Left ventricle myocardium inferior (tissue), 1 donor: Measurements from ENCODE around the gene WDR27. TPM values are rescaled to one million over a fixed set of nuclear protein-coding genes. Genes with fewer than 3 reads are reported as not detected.

Experiments used
- DNase-seq: peaks from one replicate; pipeline ENCODE4 v3.0.0-alpha.2; 2020
- H3K27ac ChIP-seq: fragments of 200-600 bp; replicated peaks from 2 replicates; pipeline ENCODE4 v1.8.0; 2021
- H3K27me3 ChIP-seq: fragments of 200-600 bp; 2 replicates; pipeline ENCODE4 v1.8.0; 2021; ENCODE audit warnings: low read depth
- H3K36me3 ChIP-seq: fragments of 200-600 bp; 2 replicates; pipeline ENCODE4 v1.8.0; 2021
- H3K4me1 ChIP-seq: fragments of 200-600 bp; 2 replicates; pipeline ENCODE4 v1.8.0; 2021
- H3K4me3 ChIP-seq: fragments of 200-600 bp; 2 replicates; pipeline ENCODE4 v1.8.0; 2021; ENCODE audit warnings: mild to moderate bottlenecking, moderate library complexity
- H3K9me3 ChIP-seq: fragments of 200-600 bp; replicated peaks from 2 replicates; pipeline ENCODE4 v1.8.0; 2021
- CTCF ChIP-seq: fragments of 200-600 bp; IDR thresholded peaks from 2 replicates; pipeline ENCODE4 v1.8.0; 2021; ENCODE audit warnings: antibody characterized with exemption, mild to moderate bottlenecking, borderline replicate concordance
- intact Hi-C: fragments of 100-400 bp; cut with micrococcal nuclease; formaldehyde crosslinking; loops from one replicate; pipeline ENCODE4 v1.11.0; 2022
- total RNA-seq: library from RNA; stranded (reverse); fragmentation: NEBNext Ultra II Directional; extraction: Animal tissue kit (Norgen Biotek cat#: 25700); gene quantifications from one replicate; pipeline ENCODE4 v1.2.1, GENCODE V29; 2021
- donor health status: DM: no; HTN: yes; CAD: no; lungs with severe emphysema.

WDR27 gene
- total RNA-seq, 1 donor from 2014 or later = 9.1 TPM

GRCh38 chr6:169502445-169502844, 199.4 kb downstream of the WDR27 start:
- Histone ChIP-seq H3K27me3 (no peaks in the 10 kb centered on the region), H3K4me1 (no peaks in the 10 kb centered on the region), H3K27ac (no peak overlapping the region), H3K4me3 (no peak overlapping the region), H3K9me3 (peaks cover 2% of the 10 kb centered on the region), H3K36me3 (no peaks in the 10 kb centered on the region)
- TF ChIP-seq CTCF = no peak
- DNase-seq = no peak
- intact Hi-C loops = no loop called here

GRCh38 chr6:169501777-169502313, 200.0 kb downstream of the WDR27 start:
- no peak for DNase-seq
- no peaks in the 10 kb centered on the region for H3K36me3 ChIP-seq
- no peaks in the 10 kb centered on the region for H3K27me3 ChIP-seq
- H3K4me1 ChIP-seq = no peaks in the 10 kb centered on the region
- no peak overlapping the region for H3K27ac ChIP-seq
- H3K4me3 ChIP-seq = no peak overlapping the region
- TF ChIP-seq CTCF = no peak
- peaks cover 6% of the 10 kb centered on the region for H3K9me3 ChIP-seq
- intact Hi-C loops = no loop called here

GRCh38 chr6:169501128-169501527, 200.7 kb downstream of the WDR27 start:
- no peaks in the 10 kb centered on the region for H3K36me3 ChIP-seq
- no peak for TF ChIP-seq CTCF
- no peak for DNase-seq
- H3K4me1 ChIP-seq = no peaks in the 10 kb centered on the region
- H3K27ac ChIP-seq = no peak overlapping the region
- H3K9me3 ChIP-seq = peaks cover 14% of the 10 kb centered on the region
- intact Hi-C loops = no loop called here
- no peaks in the 10 kb centered on the region for H3K27me3 ChIP-seq
- no peak overlapping the region for H3K4me3 ChIP-seq

GRCh38 chr6:169500688-169501087, 201.1 kb downstream of the WDR27 start:
- DNase-seq = no peak
- H3K27me3 ChIP-seq = no peaks in the 10 kb centered on the region
- peaks cover 18% of the 10 kb centered on the region for H3K9me3 ChIP-seq
- TF ChIP-seq CTCF = no peak
- no peaks in the 10 kb centered on the region for H3K4me1 ChIP-seq
- H3K27ac ChIP-seq = no peak overlapping the region
- no peak overlapping the region for H3K4me3 ChIP-seq
- intact Hi-C loops = no loop called here
- no peaks in the 10 kb centered on the region for H3K36me3 ChIP-seq

GRCh38 chr6:169499848-169500247, 202.0 kb downstream of the WDR27 start:
- no peak for DNase-seq
- no peaks in the 10 kb centered on the region for H3K36me3 ChIP-seq
- H3K27me3 ChIP-seq = no peaks in the 10 kb centered on the region
- H3K27ac ChIP-seq = no peak overlapping the region
- peaks cover 23% of the 10 kb centered on the region for H3K9me3 ChIP-seq
- H3K4me1 ChIP-seq = no peaks in the 10 kb centered on the region
- no peak for TF ChIP-seq CTCF
- intact Hi-C loops = no loop called here
- H3K4me3 ChIP-seq = no peak overlapping the region
